ENCODE measurements around the gene MT1X. TPM values are rescaled to one million over a fixed set of nuclear protein-coding genes. Genes with fewer than 3 reads are reported as not detected.

Gene MT1X
- total and polyA plus RNA-seq, 4 donors = 213 to 3,979 (median 1,403) TPM

DNA sequence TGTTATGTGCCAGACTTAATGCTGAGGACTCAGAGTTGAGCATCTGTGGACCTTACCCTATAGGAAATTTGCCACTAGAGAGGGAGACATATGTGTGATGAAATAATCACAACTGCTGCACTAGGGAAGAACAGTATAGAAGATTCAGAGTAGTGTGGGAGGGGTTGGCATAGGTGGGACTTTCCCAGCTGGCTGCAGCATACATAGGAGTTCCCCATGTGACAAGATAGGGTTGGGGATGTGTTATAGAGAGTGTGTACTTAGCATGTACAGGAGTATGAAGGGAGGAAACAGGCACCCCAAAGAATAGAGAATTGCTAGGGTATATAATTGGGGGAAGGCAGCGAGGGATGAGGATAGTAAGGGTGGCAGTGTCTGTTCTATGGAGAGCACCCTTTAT is 50.6 kb downstream of the MT1X start:
- Histone ChIP-seq H3K4me3 (ENCODE audit: low read depth in 1 of 3, low read length in 3 of 3) (no peak overlapping the region), H3K27me3 (ENCODE audit: control insufficient read depth in 4 of 4, insufficient read depth in 4 of 4, low read length in 3 of 4) (no peaks in the 10 kb centered on the region), H3K9ac (ENCODE audit: low read depth in 1 of 2, low read length in 2 of 2) (no peak overlapping the region), H3K36me3 (ENCODE audit: control insufficient read depth in 4 of 4, insufficient read depth in 3 of 4, low read depth in 1 of 4, low read length in 3 of 4) (no peaks in the 10 kb centered on the region), H3K4me1 (ENCODE audit: control insufficient read depth in 4 of 4, insufficient read depth in 4 of 4, low read length in 3 of 4) (peaks cover 0 to 19% (median 14%) of the 10 kb centered on the region in 4 donors), H3K9me3 (ENCODE audit: control insufficient read depth in 4 of 4, low read length in 3 of 4) (no peaks in the 10 kb centered on the region), H3K27ac (ENCODE audit: low read depth in 1 of 2, low read length in 2 of 2) (no peak overlapping the region)
- WGBS = 96% methylated on average over 1 of the region's 1 CpG
- TF ChIP-seq NR2F2 (IDR thresholded peaks at IDR 0.05) = no peak
- TF ChIP-seq FOXA2 (IDR thresholded peaks at IDR 0.05) = no peak
- TF ChIP-seq REST (IDR thresholded peaks at IDR 0.05) = no peak
- TF ChIP-seq FOXA1 (IDR thresholded peaks at IDR 0.05) = no peak
- TF ChIP-seq EGR1 (IDR thresholded peaks at IDR 0.05; ENCODE audit: low read depth in 2 of 2) = no peak
- TF ChIP-seq YY1 (IDR thresholded peaks at IDR 0.05) = no peak
- TF ChIP-seq, protein P1, sequence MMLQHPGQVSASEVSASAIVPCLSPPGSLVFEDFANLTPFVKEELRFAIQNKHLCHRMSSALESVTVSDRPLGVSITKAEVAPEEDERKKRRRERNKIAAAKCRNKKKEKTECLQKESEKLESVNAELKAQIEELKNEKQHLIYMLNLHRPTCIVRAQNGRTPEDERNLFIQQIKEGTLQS (IDR thresholded peaks at IDR 0.05) = no peak
- no peak for TF ChIP-seq MAX (IDR thresholded peaks at IDR 0.05)
- TF ChIP-seq SP1 (IDR thresholded peaks at IDR 0.05) = no peak
- peak; percentile 10 for DNase-seq (ENCODE audit: low spot score)

Other genes with a start within 250 kb of the MT1X start
- 10 to 100 TPM; 30.5 to 43.9 TPM for gene NUDT21, start 231.1 kb upstream of the MT1X start, total RNA-seq
- 10 to 100 TPM; 19.3 to 23.9 TPM for gene NUDT21, start 231.1 kb upstream of the MT1X start, polyA plus RNA-seq
- gene OGFOD1, start 230.9 kb upstream of the MT1X start, total RNA-seq = 10 to 100 TPM; 17.0 to 40.2 TPM
- gene OGFOD1, start 230.9 kb upstream of the MT1X start, polyA plus RNA-seq = 10 to 100 TPM; 15.5 to 25.3 TPM
- gene BBS2, start 162.4 kb upstream of the MT1X start, total RNA-seq = 10 to 100 TPM; 11.3 to 13.8 TPM
- 10 to 100 TPM in 1 of 2 donors, 1 to 10 TPM in 1; 7.1 to 10.9 TPM for gene BBS2, start 162.4 kb upstream of the MT1X start, polyA plus RNA-seq
- gene MT4, start 117.4 kb upstream of the MT1X start, total RNA-seq = not detected
- not detected for gene MT4, start 117.4 kb upstream of the MT1X start, polyA plus RNA-seq
- not detected for gene MT3, start 92.9 kb upstream of the MT1X start, total RNA-seq
- gene MT3, start 92.9 kb upstream of the MT1X start, polyA plus RNA-seq = not detected
- 100 to 1,000 TPM in 1 of 2 donors, 10 to 100 TPM in 1; 45.8 to 387 TPM for gene MT2A, start 73.9 kb upstream of the MT1X start, total RNA-seq
- 1,000 to 10,000 TPM; 4,079 to 5,206 TPM for gene MT2A, start 73.9 kb upstream of the MT1X start, polyA plus RNA-seq
- gene MT1E, start 56.7 kb upstream of the MT1X start, total RNA-seq = 1,000 to 10,000 TPM in 1 of 2 donors, 100 to 1,000 TPM in 1; 206 to 1,831 TPM
- 1,000 to 10,000 TPM in 1 of 2 donors, 100 to 1,000 TPM in 1; 336 to 1,280 TPM for gene MT1E, start 56.7 kb upstream of the MT1X start, polyA plus RNA-seq
- gene MT1M, start 49.8 kb upstream of the MT1X start, total RNA-seq = 100 to 1,000 TPM in 1 of 2 donors, 10 to 100 TPM in 1; 20.4 to 159 TPM
- 100 to 1,000 TPM; 229 to 343 TPM for gene MT1M, start 49.8 kb upstream of the MT1X start, polyA plus RNA-seq
- 10 to 100 TPM; 10.1 to 21.9 TPM for gene MT1A, start 43.8 kb upstream of the MT1X start, total RNA-seq
- 100 to 1,000 TPM; 127 to 511 TPM for gene MT1A, start 43.8 kb upstream of the MT1X start, polyA plus RNA-seq
- 1 to 10 TPM in 1 of 2 donors, not detected in 1; 1.5 TPM for gene MT1B, start 30.6 kb upstream of the MT1X start, total RNA-seq
- gene MT1B, start 30.6 kb upstream of the MT1X start, polyA plus RNA-seq = 1 to 10 TPM in 1 of 2 donors, not detected in 1; 1.2 TPM
- 100 to 1,000 TPM in 1 of 2 donors, 10 to 100 TPM in 1; 14.2 to 142 TPM for gene MT1F, start 24.5 kb upstream of the MT1X start, total RNA-seq
- 100 to 1,000 TPM; 126 to 895 TPM for gene MT1F, start 24.5 kb upstream of the MT1X start, polyA plus RNA-seq
- gene MT1G, start 14.4 kb upstream of the MT1X start, total RNA-seq = 1,000 to 10,000 TPM in 1 of 2 donors, 100 to 1,000 TPM in 1; 152 to 2,353 TPM
- gene MT1G, start 14.4 kb upstream of the MT1X start, polyA plus RNA-seq = 1,000 to 10,000 TPM; 4,443 to 9,444 TPM
- gene MT1H, start 12.7 kb upstream of the MT1X start, total RNA-seq = 1,000 to 10,000 TPM in 1 of 2 donors, 1 to 10 TPM in 1; 4.4 to 1,396 TPM
- 1,000 to 10,000 TPM in 1 of 2 donors, 100 to 1,000 TPM in 1; 479 to 1,775 TPM for gene MT1H, start 12.7 kb upstream of the MT1X start, polyA plus RNA-seq
- gene NUP93, start 47.7 kb downstream of the MT1X start, total RNA-seq = 10 to 100 TPM; 11.3 to 31.8 TPM
- gene NUP93, start 47.7 kb downstream of the MT1X start, polyA plus RNA-seq = 1 to 10 TPM; 8.2 to 8.4 TPM
- under 1 TPM in 1 of 2 donors, not detected in 1; 0.09 TPM for gene SLC12A3, start 182.7 kb downstream of the MT1X start, total RNA-seq
- gene SLC12A3, start 182.7 kb downstream of the MT1X start, polyA plus RNA-seq = not detected
- gene HERPUD1, start 249.7 kb downstream of the MT1X start, total RNA-seq = 100 to 1,000 TPM in 1 of 2 donors, 10 to 100 TPM in 1; 57.8 to 219 TPM
- gene HERPUD1, start 249.7 kb downstream of the MT1X start, polyA plus RNA-seq = 100 to 1,000 TPM in 1 of 2 donors, 10 to 100 TPM in 1; 98.5 to 138 TPM